ENCODE data around the gene PLSCR4.
A peak's percentile ranks its signal among the peaks of the same experiment; 100 is the strongest.

The PLSCR4 gene

GRCh38 chr3:146164071-146164470 lies 86.8 kb downstream of the PLSCR4 start:
- H3K4me1 Mint-ChIP-seq = peaks cover 65% of the 10 kb centered on the region
- H3K4me3 Mint-ChIP-seq = no peak overlapping the region
- no peak overlapping the region for H3K27ac Mint-ChIP-seq
- no peak for TF ChIP-seq CTCF (IDR thresholded peaks at IDR 0.05)
- H3K27me3 Mint-ChIP-seq (ENCODE audit: low read depth, poor library complexity) = no peaks in the 10 kb centered on the region
- H3K9me3 Mint-ChIP-seq = no peaks in the 10 kb centered on the region
- no peaks in the 10 kb centered on the region for H3K36me3 Mint-ChIP-seq (ENCODE audit: low read depth)
- no peak for DNase-seq

GRCh38 chr3:146163584-146163983 lies 87.3 kb downstream of the PLSCR4 start:
- no peak for TF ChIP-seq CTCF (IDR thresholded peaks at IDR 0.05)
- Mint-ChIP-seq H3K36me3 (ENCODE audit: low read depth) (no peaks in the 10 kb centered on the region), H3K27ac (no peak overlapping the region)

GRCh38 chr3:146162561-146162960 lies 88.3 kb downstream of the PLSCR4 start:
- H3K27ac Mint-ChIP-seq = no peak overlapping the region
- TF ChIP-seq CTCF (IDR thresholded peaks at IDR 0.05) = no peak
- no peaks in the 10 kb centered on the region for H3K9me3 Mint-ChIP-seq
- no peak for DNase-seq
- no peaks in the 10 kb centered on the region for H3K27me3 Mint-ChIP-seq (ENCODE audit: low read depth, poor library complexity)
- peaks cover 78% of the 10 kb centered on the region for H3K4me1 Mint-ChIP-seq
- H3K36me3 Mint-ChIP-seq (ENCODE audit: low read depth) = no peaks in the 10 kb centered on the region
- H3K4me3 Mint-ChIP-seq = peak overlapping the region; percentile 83

More at GRCh38 chr3:146163584-146163983, 87.3 kb downstream of the PLSCR4 start:
- Mint-ChIP-seq H3K4me1 (peaks cover 70% of the 10 kb centered on the region), H3K4me3 (peak overlapping the region; percentile 6), H3K9me3 (no peaks in the 10 kb centered on the region), H3K27me3 (ENCODE audit: low read depth, poor library complexity) (no peaks in the 10 kb centered on the region)
- no peak for DNase-seq

GRCh38 chr3:146161663-146162002 lies 89.3 kb downstream of the PLSCR4 start:
- peaks cover 4% of the 10 kb centered on the region for H3K36me3 Mint-ChIP-seq (ENCODE audit: low read depth)
- H3K9me3 Mint-ChIP-seq = no peaks in the 10 kb centered on the region
- DNase-seq = peak; percentile 19
- peaks cover 78% of the 10 kb centered on the region for H3K4me1 Mint-ChIP-seq
- H3K4me3 Mint-ChIP-seq = peak overlapping the region; percentile 83
- TF ChIP-seq CTCF (IDR thresholded peaks at IDR 0.05) = no peak
- peak overlapping the region; percentile 93 for H3K27ac Mint-ChIP-seq
- H3K27me3 Mint-ChIP-seq (ENCODE audit: low read depth, poor library complexity) = no peaks in the 10 kb centered on the region

GRCh38 chr3:146160964-146161662 lies 89.8 kb downstream of the PLSCR4 start, which contains the start of gene PLOD2:
PLOD2 (minus strand) TSS chr3:146161184; CDS start chr3:146160989, 195 bp downstream.
- peaks cover 8% of the 10 kb centered on the region for H3K36me3 Mint-ChIP-seq (ENCODE audit: low read depth)
- peak; percentile 80 for DNase-seq
- no peaks in the 10 kb centered on the region for H3K9me3 Mint-ChIP-seq
- TF ChIP-seq CTCF (IDR thresholded peaks at IDR 0.05) = no peak
- H3K27me3 Mint-ChIP-seq (ENCODE audit: low read depth, poor library complexity) = no peaks in the 10 kb centered on the region
- peak within 1 kb of the TSS; percentile 92 for H3K4me3 Mint-ChIP-seq
- H3K4me1 Mint-ChIP-seq = peaks cover 78% of the 10 kb centered on the region
- peak within 1 kb of the TSS; percentile 96 for H3K27ac Mint-ChIP-seq

Data from nephron progenitor cell (in vitro differentiated cells).